K562 (cell line): ENCODE data around the gene SHISA9. TPM values are rescaled to one million over a fixed set of nuclear protein-coding genes. Genes with fewer than 3 reads are reported as not detected.

Experiments
- ATAC-seq: fragments of 200-7000 bp; cut with Tn5 transposase; 3 replicates; pipeline ENCODE4 v1.9.1; 2020; ENCODE audit warnings: moderate library complexity
- BruUV-seq: library from RNA; stranded (reverse); fragments of 400-500 nt; replicated peaks from 2 replicates; lab custom pipeline; 2021; lab: Mats Ljungman, UMichigan
- CTCF ChIA-PET: fragments of 300-600 bp; formaldehyde crosslinking; extraction: SDS; loops from one replicate; lab custom pipeline; 2021; ENCODE audit warnings: low intra/inter-chr PET ratio; lab: Yijun Ruan, JAX
- POLR2A ChIA-PET: fragments of 300-600, 350-650 bp; sonication (Branson Sonifier 250); formaldehyde crosslinking; extraction: SDS; loops from one replicate; lab custom pipeline; 2021; ENCODE audit warnings: antibody characterized with exemption, inconsistent platforms; lab: Yijun Ruan, JAX
- DNase-seq, 4 experiments: peaks; one replicate each; pipeline versions ENCODE4 v3.0.0 to v3.0.0-alpha.2; 2011 to 2018; ENCODE audit warnings: low spot score in 3 of 4, mixed read lengths in 3 of 4; ENCODE audit errors: extremely low read depth in 1 of 4
- FAIRE-seq: peaks from 2 replicates; lab custom pipeline; 2011; peaks lifted over from hg19 to GRCh38; lab: Jason Lieb, UNC
- H2AFZ ChIP-seq: 2 replicates; pipeline ENCODE4 v1.6.0; 2011; ENCODE audit warnings: low read depth, low read length, control low read depth, inconsistent platforms
- H3K27ac ChIP-seq: fragments of 200-600 bp; 3 replicates; pipeline ENCODE4 v1.8.0; 2011; ENCODE audit warnings: low read depth, mild to moderate bottlenecking, control low read depth, inconsistent platforms, low read length, moderate library complexity, mixed read lengths; ENCODE audit errors: extremely low read depth
- H3K27me3 ChIP-seq, 2 experiments: fragments of 300-600 bp in 1 of 2; 2 replicates in 1 of 2; 3 replicates in 1 of 2; pipeline versions ENCODE4 v1.6.0 to v1.8.0; 2011; ENCODE audit warnings: inconsistent platforms in 2 of 2, low read length in 2 of 2, mild to moderate bottlenecking in 1 of 2, mixed read lengths in 1 of 2, moderate library complexity in 1 of 2; ENCODE audit not compliant: control insufficient read depth in 2 of 2, insufficient read depth in 2 of 2
- H3K36me3 ChIP-seq: fragments of 300-600 bp; 3 replicates; pipeline ENCODE4 v1.8.0; 2011; ENCODE audit warnings: mild to moderate bottlenecking, low read length, inconsistent platforms; ENCODE audit not compliant: control insufficient read depth, insufficient read depth
- H3K4me1 ChIP-seq, 2 experiments: fragments of 200-600 bp in 1 of 2; replicated peaks in 1 of 2; 2 replicates in 1 of 2; 3 replicates in 1 of 2; pipeline versions ENCODE4 v1.5.1 to v1.8.0; 2011; ENCODE audit warnings: inconsistent platforms in 2 of 2, low read length in 2 of 2, mild to moderate bottlenecking in 1 of 2, mixed read lengths in 1 of 2, moderate library complexity in 1 of 2; ENCODE audit not compliant: control insufficient read depth in 2 of 2, insufficient read depth in 2 of 2
- H3K4me2 ChIP-seq: 2 replicates; pipeline ENCODE4 v1.6.1; 2011; ENCODE audit warnings: low read length, control low read depth, inconsistent platforms, mixed read lengths; ENCODE audit not compliant: insufficient read depth
- H3K4me3 ChIP-seq: fragments of 200-600 bp; sonication (generic), shearing (Covaris generic); 2 replicates; pipeline ENCODE4 v1.5.1; 2016; ENCODE audit warnings: control low read depth, inconsistent platforms
- H3K79me2 ChIP-seq: fragments of 200-600 bp; 3 replicates; pipeline ENCODE4 v1.8.0; 2011; ENCODE audit warnings: low read length, inconsistent platforms; ENCODE audit not compliant: control insufficient read depth, insufficient read depth
- H3K9ac ChIP-seq, 2 experiments: 2 replicates each; pipeline versions ENCODE4 v1.6.0 to v1.6.1; 2011; ENCODE audit warnings: low read depth in 2 of 2, low read length in 2 of 2, control low read depth in 1 of 2, inconsistent platforms in 1 of 2, mild to moderate bottlenecking in 1 of 2, mixed read lengths in 1 of 2; ENCODE audit not compliant: insufficient read depth in 1 of 2
- H3K9me1 ChIP-seq: one replicate; pipeline ENCODE4 v1.6.0; 2011; ENCODE audit warnings: inconsistent platforms, mild to moderate bottlenecking, low read length, moderate library complexity; ENCODE audit not compliant: control insufficient read depth, insufficient read depth
- H3K9me3 ChIP-seq: replicated peaks from 2 replicates; pipeline ENCODE4 v1.5.1; 2011; ENCODE audit warnings: low read depth, low read length, inconsistent platforms; ENCODE audit not compliant: control insufficient read depth, insufficient read depth
- H4K20me1 ChIP-seq: replicated peaks from 2 replicates; pipeline ENCODE4 v1.6.1; 2011; ENCODE audit warnings: low read length, inconsistent platforms, mixed read lengths; ENCODE audit not compliant: control insufficient read depth, insufficient read depth
- PCBP2 ChIP-seq: fragments of 200-400 bp; formaldehyde crosslinking; IDR thresholded peaks from 2 replicates; pipeline ENCODE4 v1.6.1; 2018; ENCODE audit warnings: low read length, low read depth, mild to moderate bottlenecking, moderate library complexity; ENCODE audit not compliant: poor library complexity, severe bottlenecking
- PRPF4 ChIP-seq: fragments of 200-400 bp; formaldehyde crosslinking; IDR thresholded peaks from one replicate; pipeline ENCODE4 v1.6.1; 2017; ENCODE audit warnings: low read length, low read depth, mild to moderate bottlenecking; ENCODE audit not compliant: insufficient read depth, poor library complexity, severe bottlenecking
- RBM22 ChIP-seq: fragments of 200-400 bp; formaldehyde crosslinking; IDR thresholded peaks from 2 replicates; pipeline ENCODE4 v1.6.1; 2018; ENCODE audit warnings: low read length, low read depth; ENCODE audit not compliant: poor library complexity, severe bottlenecking
- RFX7 ChIP-seq: fragments of 250-450 bp; sonication (Bioruptor Pico); IDR thresholded peaks from 2 replicates; pipeline ENCODE4 v1.5.1; 2021; ENCODE audit warnings: mild to moderate bottlenecking
- TAF7 ChIP-seq: fragments of 450-650 bp; IDR thresholded peaks from 2 replicates; pipeline ENCODE4 v1.6.1; 2016; ENCODE audit warnings: missing genetic modification characterization, missing compliant biosample characterization
- ZNF274 ChIP-seq: IDR thresholded peaks from 2 replicates; pipeline ENCODE4 v1.6.1; 2011; ENCODE audit warnings: low read depth, mild to moderate bottlenecking, low read length, moderate library complexity, borderline replicate concordance
- ZNF384 ChIP-seq: IDR thresholded peaks from 2 replicates; pipeline ENCODE4 v1.6.1; 2012; ENCODE audit warnings: low read depth, low read length, improper control_type of control experiment
- ZNF707 ChIP-seq: fragments of 250-450 bp; sonication (Bioruptor Pico); conservative IDR thresholded peaks from 2 replicates; pipeline ENCODE4 v1.8.0; 2022; ENCODE audit warnings: inconsistent platforms, mild to moderate bottlenecking, moderate library complexity
- WGBS: fragments of 100-300 bp; shearing (Covaris generic); methylation state at CpG from one replicate; pipeline ENCODE4 v1.1.6; 2016; ENCODE audit warnings: low coverage, mixed read lengths; ENCODE audit not compliant: insufficient coverage; ENCODE audit errors: missing lambda C conversion rate; 5-methylcytosine and 5-hydroxymethylcytosine counted together
- in situ Hi-C: fragments of 300-500 bp; cut with MboI; formaldehyde crosslinking; loops from 4 replicates; pipeline ENCODE4 v1.15.0; 2018; ENCODE audit warnings: inconsistent platforms, mixed read lengths
- intact Hi-C: fragments of 100-400 bp; cut with micrococcal nuclease; formaldehyde crosslinking; loops from 2 replicates; pipeline ENCODE4 v1.14.2; 2022
- polyA plus RNA-seq, 8 experiments: library from polyadenylated mRNA; depleted of rRNA in 4 of 8; stranded (reverse) in 5 of 8; unstranded in 3 of 8; fragments of >200 nt; fragmentation: Nextera tagmentation in 2 of 8; fragmentation: Illumina TruSeq in 1 of 8; extraction: Ambion mirVana in 2 of 8; extraction: Trizol in 1 of 8; gene quantifications; 2 replicates each; pipeline versions ENCODE4 v1.2.1 to v1.2.3, GENCODE V29; 2011 to 2014; ENCODE audit warnings: inconsistent platforms in 1 of 8, missing spikeins in 1 of 8
- total RNA-seq, 7 experiments: library from RNA; depleted of rRNA in 6 of 7; stranded (reverse); fragments of >200 nt in 6 of 7; fragmentation: Illumina TruSeq in 2 of 7; extraction: Trizol in 2 of 7; gene quantifications; 2 replicates each; pipeline versions ENCODE4 v1.2.1 to v1.2.3, GENCODE V29; 2011 to 2021; ENCODE audit warnings: low replicate concordance in 1 of 7
- TF ChIP-seq, protein P1 (sequence below): fragments of 450-650 bp; formaldehyde crosslinking; IDR thresholded peaks from 2 replicates; pipeline ENCODE4 v1.4.0; 2022; ENCODE audit warnings: missing genetic modification characterization
- TF ChIP-seq, protein P2 (sequence below): fragments of 250-450 bp; sonication (Bioruptor Pico); IDR thresholded peaks from 2 replicates; pipeline ENCODE4 v1.9.0; 2021; ENCODE audit warnings: mild to moderate bottlenecking
- TF ChIP-seq, protein P3 (sequence below): fragments of 250-450 bp; sonication (Bioruptor Pico); IDR thresholded peaks from 2 replicates; pipeline ENCODE4 v1.9.0; 2021; ENCODE audit warnings: mild to moderate bottlenecking, inconsistent platforms

The SHISA9 gene
- total and polyA plus RNA-seq, 9 of the 15 experiments (the other 6 are each of a cell fraction or from before 2014, with no cell fraction given): under 0.01 to 0.16 (median 0.01) TPM; not detected in 6

DNA sequence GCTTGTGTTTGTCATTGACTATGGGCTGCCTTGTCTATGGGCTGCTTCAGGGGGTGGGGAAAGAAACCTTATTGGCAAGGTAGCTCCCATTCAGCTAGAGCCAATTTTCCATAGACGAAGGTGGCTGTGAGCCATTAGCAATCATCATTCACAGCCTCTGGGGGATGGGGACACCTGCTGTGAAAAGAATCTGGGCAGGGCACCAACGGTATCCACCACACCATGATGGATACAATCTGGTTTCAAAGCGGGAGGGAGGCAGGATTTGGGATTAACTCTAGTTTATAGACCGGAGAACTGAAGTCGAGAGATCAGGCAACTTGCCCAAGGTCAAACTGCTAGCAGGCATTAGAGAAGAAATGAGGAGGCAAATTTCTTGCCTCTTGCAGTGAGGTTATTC lies 182.3 kb downstream of the SHISA9 start (continued):
- TF ChIP-seq, protein P1, sequence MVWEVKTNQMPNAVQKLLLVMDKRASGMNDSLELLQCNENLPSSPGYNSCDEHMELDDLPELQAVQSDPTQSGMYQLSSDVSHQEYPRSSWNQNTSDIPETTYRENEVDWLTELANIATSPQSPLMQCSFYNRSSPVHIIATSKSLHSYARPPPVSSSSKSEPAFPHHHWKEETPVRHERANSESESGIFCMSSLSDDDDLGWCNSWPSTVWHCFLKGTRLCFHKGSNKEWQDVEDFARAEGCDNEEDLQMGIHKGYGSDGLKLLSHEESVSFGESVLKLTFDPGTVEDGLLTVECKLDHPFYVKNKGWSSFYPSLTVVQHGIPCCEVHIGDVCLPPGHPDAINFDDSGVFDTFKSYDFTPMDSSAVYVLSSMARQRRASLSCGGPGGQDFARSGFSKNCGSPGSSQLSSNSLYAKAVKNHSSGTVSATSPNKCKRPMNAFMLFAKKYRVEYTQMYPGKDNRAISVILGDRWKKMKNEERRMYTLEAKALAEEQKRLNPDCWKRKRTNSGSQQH: no peak

DNA sequence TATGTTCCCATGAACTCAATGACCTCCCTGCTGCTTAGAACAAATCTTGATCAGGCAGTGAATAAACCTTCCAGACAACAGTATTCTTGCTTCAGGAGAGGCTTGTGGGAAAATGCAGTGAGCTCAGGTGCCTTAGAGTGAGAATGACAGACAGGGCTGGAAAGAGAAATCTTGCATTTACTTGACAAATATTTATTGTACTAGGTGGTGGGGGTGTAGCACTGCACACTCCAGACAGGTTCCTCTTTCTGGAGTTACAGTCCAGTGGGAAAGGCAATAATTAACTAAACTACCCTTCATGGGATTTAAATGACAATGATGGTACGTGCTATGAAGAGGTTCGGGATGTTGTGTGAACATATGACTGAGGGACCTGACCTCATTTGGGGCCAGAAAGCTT lies 182.9 kb downstream of the SHISA9 start:
- TF ChIP-seq ZNF384: no peak
- no peak for TF ChIP-seq TAF7 (tag)
- TF ChIP-seq, protein P2, sequence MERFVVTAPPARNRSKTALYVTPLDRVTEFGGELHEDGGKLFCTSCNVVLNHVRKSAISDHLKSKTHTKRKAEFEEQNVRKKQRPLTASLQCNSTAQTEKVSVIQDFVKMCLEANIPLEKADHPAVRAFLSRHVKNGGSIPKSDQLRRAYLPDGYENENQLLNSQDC (CRISPR knock-in tag): no peak
- no peak for TF ChIP-seq ZNF274
- TF ChIP-seq ZNF707: no peak
- TF ChIP-seq PRPF4: no peak
- TF ChIP-seq, protein P3, sequence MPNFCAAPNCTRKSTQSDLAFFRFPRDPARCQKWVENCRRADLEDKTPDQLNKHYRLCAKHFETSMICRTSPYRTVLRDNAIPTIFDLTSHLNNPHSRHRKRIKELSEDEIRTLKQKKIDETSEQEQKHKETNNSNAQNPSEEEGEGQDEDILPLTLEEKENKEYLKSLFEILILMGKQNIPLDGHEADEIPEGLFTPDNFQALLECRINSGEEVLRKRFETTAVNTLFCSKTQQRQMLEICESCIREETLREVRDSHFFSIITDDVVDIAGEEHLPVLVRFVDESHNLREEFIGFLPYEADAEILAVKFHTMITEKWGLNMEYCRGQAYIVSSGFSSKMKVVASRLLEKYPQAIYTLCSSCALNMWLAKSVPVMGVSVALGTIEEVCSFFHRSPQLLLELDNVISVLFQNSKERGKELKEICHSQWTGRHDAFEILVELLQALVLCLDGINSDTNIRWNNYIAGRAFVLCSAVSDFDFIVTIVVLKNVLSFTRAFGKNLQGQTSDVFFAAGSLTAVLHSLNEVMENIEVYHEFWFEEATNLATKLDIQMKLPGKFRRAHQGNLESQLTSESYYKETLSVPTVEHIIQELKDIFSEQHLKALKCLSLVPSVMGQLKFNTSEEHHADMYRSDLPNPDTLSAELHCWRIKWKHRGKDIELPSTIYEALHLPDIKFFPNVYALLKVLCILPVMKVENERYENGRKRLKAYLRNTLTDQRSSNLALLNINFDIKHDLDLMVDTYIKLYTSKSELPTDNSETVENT (CRISPR knock-in tag): no peak
- no peak for TF ChIP-seq RBM22
- no peak for TF ChIP-seq PCBP2
- TF ChIP-seq RFX7 (CRISPR knock-in tag): no peak
- Histone ChIP-seq H3K9me3 (no peaks in the 10 kb centered on the region), H3K4me3 (no peak overlapping the region), H2AFZ (no peak overlapping the region), H3K4me2 (no peak overlapping the region), H3K27ac (no peak overlapping the region), H3K36me3 (no peaks in the 10 kb centered on the region), H3K9ac (no peak overlapping the region), H3K79me2 (no peaks in the 10 kb centered on the region), H3K27me3 (no peaks in the 10 kb centered on the region), H3K4me1 (no peaks in the 10 kb centered on the region), H4K20me1 (no peaks in the 10 kb centered on the region), H3K9me1 (no peaks in the 10 kb centered on the region)
- BruUV-seq: no TSS peak
- WGBS: 0% methylated on average over 2 of the region's 2 CpGs
- DNase-seq (no peak), ATAC-seq (no peak), FAIRE-seq (no peak)
- intact Hi-C loops (no loop called here), in situ Hi-C loops (no loop called here)
- POLR2A ChIA-PET: no interaction called here
- CTCF ChIA-PET: no interaction called here
